CD4-positive, alpha-beta T cell (primary cell): ENCODE data around the gene FNDC3B. TPM values are rescaled to one million over a fixed set of nuclear protein-coding genes. Genes with fewer than 3 reads are reported as not detected.

ENCODE experiments used
- ATAC-seq: fragments of 200-7000 bp; cut with Tn5 transposase; one replicate; pipeline ENCODE4 v1.10.0; 2022; ENCODE audit warnings: mild to moderate bottlenecking; ENCODE audit not compliant: poor library complexity
- CTCF ChIA-PET: fragments of 350-600 bp; sonication (Branson Sonifier 250); formaldehyde crosslinking; loops from one replicate; lab custom pipeline; 2021; ENCODE audit warnings: antibody characterized with exemption, inconsistent platforms; lab: Charles Lee
- POLR2A ChIA-PET: fragments of 350-600 bp; sonication (Branson Sonifier 250); formaldehyde crosslinking; loops from one replicate; lab custom pipeline; 2021; ENCODE audit warnings: antibody characterized with exemption, inconsistent platforms; lab: Charles Lee
- DNase-seq, 14 experiments: peaks; one replicate each; pipeline ENCODE4 v3.0.0-alpha.2; 2013 to 2020; ENCODE audit warnings: mixed read lengths in 2 of 14
- H3K27ac ChIP-seq, 2 donors: one replicate each; pipeline versions ENCODE4 v1.5.1 to v1.7.0; 2013; ENCODE audit warnings: low read length in 2 of 2, low read depth in 1 of 2, mild to moderate bottlenecking in 1 of 2
- H3K27me3 ChIP-seq, 2 experiments: 1 replicate in 1 of 2; 2 replicates in 1 of 2; pipeline versions ENCODE4 v1.6.1 to v1.7.0; 2013; ENCODE audit warnings: low read length in 2 of 2, control low read depth in 1 of 2, mild to moderate bottlenecking in 1 of 2, moderate library complexity in 1 of 2; ENCODE audit not compliant: insufficient read depth in 2 of 2, control insufficient read depth in 1 of 2
- H3K36me3 ChIP-seq: one replicate; pipeline ENCODE4 v1.6.1; 2013; ENCODE audit warnings: low read length, control low read depth; ENCODE audit not compliant: insufficient read depth
- H3K4me1 ChIP-seq: one replicate; pipeline ENCODE4 v1.6.1; 2013; ENCODE audit warnings: low read length, control low read depth; ENCODE audit not compliant: insufficient read depth
- H3K4me3 ChIP-seq: one replicate; pipeline ENCODE4 v1.5.1; 2013; ENCODE audit warnings: mild to moderate bottlenecking, low read length, moderate library complexity
- H3K9me3 ChIP-seq, 2 experiments: 1 replicate in 1 of 2; 2 replicates in 1 of 2; pipeline versions ENCODE4 v1.6.1 to v1.7.0; 2013; ENCODE audit warnings: low read length in 2 of 2, mild to moderate bottlenecking in 2 of 2, control low read depth in 1 of 2, moderate library complexity in 1 of 2; ENCODE audit not compliant: control insufficient read depth in 1 of 2, insufficient read depth in 1 of 2
- H3K27ac Mint-ChIP-seq: one replicate; pipeline ENCODE4 v1.8.0; 2020; ENCODE audit warnings: mixed read lengths
- H3K27me3 Mint-ChIP-seq: one replicate; pipeline ENCODE4 v1.8.0; 2021; ENCODE audit warnings: mixed read lengths
- H3K36me3 Mint-ChIP-seq: one replicate; pipeline ENCODE4 v1.8.0; 2021; ENCODE audit warnings: low read depth, mixed read lengths
- H3K4me1 Mint-ChIP-seq: one replicate; pipeline ENCODE4 v1.8.0; 2021; ENCODE audit warnings: low read depth, mixed read lengths
- H3K4me3 Mint-ChIP-seq: one replicate; pipeline ENCODE4 v1.8.0; 2020; ENCODE audit warnings: mild to moderate bottlenecking, mixed read lengths
- H3K9me3 Mint-ChIP-seq: one replicate; pipeline ENCODE4 v1.8.0; 2020; ENCODE audit warnings: mixed read lengths
- intact Hi-C, 2 experiments: fragments of 100-400 bp; cut with DNase I in 1 of 2; cut with micrococcal nuclease in 1 of 2; formaldehyde crosslinking; loops; one replicate each; pipeline versions ENCODE4 v1.15.1 to v1.9.0; 2023 to 2025; cut with DNase I, micrococcal nuclease
- total RNA-seq, 174 experiments: library from RNA in 2 of 174; stranded (reverse) in 2 of 174; gene quantifications; one replicate each; pipeline ENCODE4 v1.2.3 and lab custom pipeline; 2021 to 2026
- TF ChIP-seq, protein P1 (sequence below): fragments of 200-600 bp; IDR thresholded peaks from one replicate; pipeline ENCODE4 v1.8.0; 2022; ENCODE audit warnings: antibody characterized with exemption, mild to moderate bottlenecking

FNDC3B gene
- total RNA-seq, 2 experiments from 2014 or later, result 26.1 to 28.7 TPM

DNA sequence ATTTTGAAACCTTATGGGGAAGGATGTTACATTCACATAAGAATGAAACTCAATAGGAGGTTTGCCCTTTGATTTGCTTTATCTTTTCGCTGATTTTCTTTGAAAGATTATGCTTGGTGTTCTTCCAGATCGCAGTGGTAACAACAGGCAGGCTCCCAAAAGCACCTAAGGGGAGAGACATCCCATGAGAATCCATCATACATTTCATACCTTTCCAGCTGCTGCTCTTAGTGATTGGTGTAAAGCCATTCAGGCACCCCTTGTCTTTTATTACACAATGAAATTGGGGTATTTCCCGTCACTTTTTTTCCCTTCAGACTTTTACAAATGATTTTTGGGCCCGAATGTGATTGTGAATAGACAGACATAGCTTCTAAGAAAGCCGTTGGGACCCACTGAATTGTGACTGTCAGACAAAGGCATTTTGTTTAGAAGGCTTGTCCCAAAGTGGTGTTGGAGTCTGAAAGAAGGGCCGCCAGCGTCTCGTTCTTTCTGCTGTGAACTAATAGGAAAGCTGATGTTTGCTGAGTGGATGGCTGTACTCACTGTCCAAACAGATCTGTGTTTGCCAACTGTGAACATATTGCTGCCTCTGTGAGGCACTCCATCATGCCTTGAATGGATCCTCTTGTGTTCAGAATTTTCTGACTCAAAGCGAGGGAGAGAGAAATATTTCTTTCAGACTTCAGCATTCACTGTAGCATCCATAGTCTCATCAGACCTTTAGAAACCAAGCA, 164.3 kb downstream of the FNDC3B start:
- no peaks in the 10 kb centered on the region for H3K4me1 ChIP-seq
- peaks cover 19% of the 10 kb centered on the region for H3K9me3 Mint-ChIP-seq
- H3K9me3 ChIP-seq, result peaks cover 0 to 15% of the 10 kb centered on the region in 2 experiments
- H3K27ac Mint-ChIP-seq, result no peak overlapping the region
- POLR2A ChIA-PET, result no interaction called here
- ATAC-seq (no peak), DNase-seq (no peak)
- no peaks in the 10 kb centered on the region for H3K36me3 ChIP-seq
- no peaks in the 10 kb centered on the region for H3K27me3 Mint-ChIP-seq
- intact Hi-C loops, result no loop called here
- no peak overlapping the region for H3K4me3 ChIP-seq
- H3K4me3 Mint-ChIP-seq, result no peak overlapping the region
- H3K4me1 Mint-ChIP-seq, result peaks cover 4% of the 10 kb centered on the region
- TF ChIP-seq, protein P1, sequence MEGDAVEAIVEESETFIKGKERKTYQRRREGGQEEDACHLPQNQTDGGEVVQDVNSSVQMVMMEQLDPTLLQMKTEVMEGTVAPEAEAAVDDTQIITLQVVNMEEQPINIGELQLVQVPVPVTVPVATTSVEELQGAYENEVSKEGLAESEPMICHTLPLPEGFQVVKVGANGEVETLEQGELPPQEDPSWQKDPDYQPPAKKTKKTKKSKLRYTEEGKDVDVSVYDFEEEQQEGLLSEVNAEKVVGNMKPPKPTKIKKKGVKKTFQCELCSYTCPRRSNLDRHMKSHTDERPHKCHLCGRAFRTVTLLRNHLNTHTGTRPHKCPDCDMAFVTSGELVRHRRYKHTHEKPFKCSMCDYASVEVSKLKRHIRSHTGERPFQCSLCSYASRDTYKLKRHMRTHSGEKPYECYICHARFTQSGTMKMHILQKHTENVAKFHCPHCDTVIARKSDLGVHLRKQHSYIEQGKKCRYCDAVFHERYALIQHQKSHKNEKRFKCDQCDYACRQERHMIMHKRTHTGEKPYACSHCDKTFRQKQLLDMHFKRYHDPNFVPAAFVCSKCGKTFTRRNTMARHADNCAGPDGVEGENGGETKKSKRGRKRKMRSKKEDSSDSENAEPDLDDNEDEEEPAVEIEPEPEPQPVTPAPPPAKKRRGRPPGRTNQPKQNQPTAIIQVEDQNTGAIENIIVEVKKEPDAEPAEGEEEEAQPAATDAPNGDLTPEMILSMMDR, result no peak
- H3K27me3 ChIP-seq, result no peaks in the 10 kb centered on the region
- H3K27ac ChIP-seq, result no peak overlapping the region
- CTCF ChIA-PET, result no interaction called here
- peaks cover 48% of the 10 kb centered on the region for H3K36me3 Mint-ChIP-seq

DNA sequence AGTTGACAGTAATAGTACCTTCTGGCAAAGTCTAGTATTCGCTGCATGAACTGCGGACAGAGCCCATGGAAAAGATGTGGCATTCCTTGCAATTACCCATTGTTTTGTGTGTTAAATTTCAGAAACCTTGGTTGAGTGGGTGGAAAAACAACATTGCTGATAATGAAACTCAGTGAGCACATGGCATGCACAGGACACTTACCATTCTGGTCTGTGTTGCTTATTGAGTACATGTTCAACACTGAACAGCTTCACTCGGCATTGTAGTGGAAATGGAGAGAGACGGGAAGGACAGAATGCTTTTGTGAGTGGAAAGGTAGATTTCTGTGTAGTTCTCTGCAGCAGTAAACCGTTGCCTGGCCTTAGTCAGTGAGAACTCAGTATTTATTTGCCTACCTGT, 165.3 kb downstream of the FNDC3B start:
- Mint-ChIP-seq H3K4me3 (no peak overlapping the region), H3K9me3 (peaks cover 19% of the 10 kb centered on the region), H3K36me3 (peaks cover 47% of the 10 kb centered on the region), H3K4me1 (peaks cover 4% of the 10 kb centered on the region), H3K27me3 (no peaks in the 10 kb centered on the region), H3K27ac (no peak overlapping the region)
- TF ChIP-seq, protein P1, result no peak
- ChIA-PET CTCF (no interaction called here), POLR2A (no interaction called here)
- no peaks in the 10 kb centered on the region for H3K27me3 ChIP-seq
- ATAC-seq, result no peak
- H3K36me3 ChIP-seq, result no peaks in the 10 kb centered on the region
- no peaks in the 10 kb centered on the region for H3K4me1 ChIP-seq
- no peak overlapping the region for H3K4me3 ChIP-seq
- intact Hi-C loops, result no loop called here
- no peak overlapping the region for H3K27ac ChIP-seq
- DNase-seq, result no peak
- peaks cover 0 to 15% of the 10 kb centered on the region in 2 experiments for H3K9me3 ChIP-seq

DNA sequence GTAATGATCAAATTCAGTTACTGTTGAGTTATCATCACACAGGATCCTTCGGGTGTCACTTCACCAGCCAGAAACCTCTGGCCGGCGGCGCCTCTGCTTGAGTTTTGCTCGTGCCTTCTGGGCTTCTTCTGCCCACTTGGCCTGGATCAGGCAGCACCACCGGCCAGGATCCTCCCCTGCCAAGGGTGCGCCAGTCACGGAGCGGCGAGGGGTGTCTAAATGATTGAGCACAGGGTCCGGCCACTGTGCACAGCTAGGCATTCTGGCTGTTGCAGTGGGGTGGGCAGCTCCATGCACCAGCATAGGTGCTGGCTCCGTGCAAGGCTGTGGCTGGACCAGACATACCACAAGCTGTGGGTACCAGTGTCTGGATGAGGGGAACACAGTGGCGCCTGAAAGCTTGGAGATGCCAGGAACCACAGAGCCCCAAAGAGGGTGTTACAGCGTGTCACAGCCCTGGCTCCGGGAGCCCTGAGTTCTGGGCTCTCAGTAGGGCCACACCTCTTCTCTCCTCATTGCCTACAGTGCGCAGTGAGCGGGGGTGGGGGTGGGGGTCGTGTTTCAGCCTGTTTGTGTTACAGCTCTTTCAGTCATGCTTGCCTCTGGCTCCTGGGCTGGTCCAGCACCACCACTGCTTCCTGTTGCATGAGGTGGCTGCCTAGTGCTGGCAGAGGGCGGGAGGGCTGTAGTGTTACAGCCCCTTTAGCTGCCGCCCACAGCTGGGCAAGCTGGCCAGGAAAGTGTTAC, 169.4 kb downstream of the FNDC3B start:
- peaks cover 4% of the 10 kb centered on the region for H3K4me1 Mint-ChIP-seq
- H3K9me3 Mint-ChIP-seq, result peaks cover 13% of the 10 kb centered on the region
- no peaks in the 10 kb centered on the region for H3K4me1 ChIP-seq
- TF ChIP-seq, protein P1, result no peak
- H3K9me3 ChIP-seq, result peaks cover 0 to 15% of the 10 kb centered on the region in 2 experiments
- ATAC-seq (no peak), DNase-seq (no peak)
- H3K27ac ChIP-seq, result no peak overlapping the region
- no peaks in the 10 kb centered on the region for H3K36me3 ChIP-seq
- H3K36me3 Mint-ChIP-seq, result peaks cover 30% of the 10 kb centered on the region
- intact Hi-C loops, result no loop called here
- POLR2A ChIA-PET, result no interaction called here
- H3K4me3 ChIP-seq, result no peak overlapping the region
- no peak overlapping the region for H3K4me3 Mint-ChIP-seq
- H3K27ac Mint-ChIP-seq, result no peak overlapping the region
- CTCF ChIA-PET, result interaction anchor here (0.5 kb wide), 1 partner anchor 103 kb away, joined by 3 read pairs; no protein-coding TSS in a partner anchor
- no peaks in the 10 kb centered on the region for H3K27me3 ChIP-seq
- no peaks in the 10 kb centered on the region for H3K27me3 Mint-ChIP-seq
